Fibroblast of the aortic adventitia (primary cell): ENCODE data around the gene ADK. TPM values are rescaled to one million over a fixed set of nuclear protein-coding genes. Genes with fewer than 3 reads are reported as not detected.
A peak's percentile ranks its signal among the peaks of the same experiment; 100 is the strongest.
"Not testable (repeated sequence)": the region's sequence is repeated elsewhere in the genome, so short reads cannot be mapped to it uniquely, and the experiment has no call there.

ENCODE experiments used
- DNase-seq: peaks from one replicate; pipeline ENCODE4 v3.0.0-alpha.2; 2010; ENCODE audit warnings: low read depth
- H3K4me3 ChIP-seq: 2 replicates; pipeline ENCODE4 v1.5.1; 2011; ENCODE audit warnings: low read depth, mild to moderate bottlenecking, control low read depth, low read length, moderate library complexity
- total RNA-seq: library from RNA; depleted of rRNA; stranded (reverse); fragments of >200 nt; gene quantifications from 2 replicates; pipeline ENCODE4 v1.2.3, GENCODE V29; 2012; ENCODE audit warnings: low replicate concordance
- TF ChIP-seq, protein P1 (sequence below): IDR thresholded peaks from 2 replicates; pipeline ENCODE4 v1.5.1; 2011; ENCODE audit warnings: mild to moderate bottlenecking, low read length, control low read depth, inconsistent platforms; ENCODE audit not compliant: insufficient read depth

The ADK gene
- total RNA-seq, 1 donor, result 96.8 TPM

- TF ChIP-seq, protein P1, sequence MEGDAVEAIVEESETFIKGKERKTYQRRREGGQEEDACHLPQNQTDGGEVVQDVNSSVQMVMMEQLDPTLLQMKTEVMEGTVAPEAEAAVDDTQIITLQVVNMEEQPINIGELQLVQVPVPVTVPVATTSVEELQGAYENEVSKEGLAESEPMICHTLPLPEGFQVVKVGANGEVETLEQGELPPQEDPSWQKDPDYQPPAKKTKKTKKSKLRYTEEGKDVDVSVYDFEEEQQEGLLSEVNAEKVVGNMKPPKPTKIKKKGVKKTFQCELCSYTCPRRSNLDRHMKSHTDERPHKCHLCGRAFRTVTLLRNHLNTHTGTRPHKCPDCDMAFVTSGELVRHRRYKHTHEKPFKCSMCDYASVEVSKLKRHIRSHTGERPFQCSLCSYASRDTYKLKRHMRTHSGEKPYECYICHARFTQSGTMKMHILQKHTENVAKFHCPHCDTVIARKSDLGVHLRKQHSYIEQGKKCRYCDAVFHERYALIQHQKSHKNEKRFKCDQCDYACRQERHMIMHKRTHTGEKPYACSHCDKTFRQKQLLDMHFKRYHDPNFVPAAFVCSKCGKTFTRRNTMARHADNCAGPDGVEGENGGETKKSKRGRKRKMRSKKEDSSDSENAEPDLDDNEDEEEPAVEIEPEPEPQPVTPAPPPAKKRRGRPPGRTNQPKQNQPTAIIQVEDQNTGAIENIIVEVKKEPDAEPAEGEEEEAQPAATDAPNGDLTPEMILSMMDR, result no peak
- peak; percentile 48 for DNase-seq
- H3K4me3 ChIP-seq, result no peak overlapping the region
These were observed 288.2 kb downstream of the ADK start for GRCh38 chr10:74439213-74439612.

- no peak overlapping the region for H3K4me3 ChIP-seq
- TF ChIP-seq, protein P1, result no peak
- DNase-seq, result no peak
These were observed 294.5 kb downstream of the ADK start for GRCh38 chr10:74445493-74445892.

DNA sequence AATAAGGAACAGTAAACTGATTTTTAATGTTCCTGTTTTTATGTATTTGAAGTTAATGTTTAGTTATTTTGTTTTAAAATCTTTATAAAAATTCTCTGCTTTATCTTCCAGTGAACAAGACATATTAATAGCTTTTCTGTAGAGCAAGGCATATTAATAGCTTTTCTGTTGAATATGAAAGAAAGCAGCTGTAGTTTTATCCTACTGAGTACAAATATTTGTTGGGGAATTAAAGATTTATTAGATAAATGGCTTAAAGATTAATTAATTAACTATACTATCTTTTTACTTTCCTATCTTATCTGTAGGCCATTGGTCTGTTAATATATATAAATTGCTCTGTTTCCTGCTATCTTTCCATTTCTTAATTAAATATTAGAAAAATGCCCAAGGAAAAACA is 299.6 kb downstream of the ADK start:
- no peak overlapping the region for H3K4me3 ChIP-seq
- TF ChIP-seq, protein P1, result no peak
- no peak for DNase-seq

- DNase-seq, result no peak
- TF ChIP-seq, protein P1, result no peak
- H3K4me3 ChIP-seq, result no peak overlapping the region
These were observed 300.3 kb downstream of the ADK start for GRCh38 chr10:74451127-74451829.

DNA sequence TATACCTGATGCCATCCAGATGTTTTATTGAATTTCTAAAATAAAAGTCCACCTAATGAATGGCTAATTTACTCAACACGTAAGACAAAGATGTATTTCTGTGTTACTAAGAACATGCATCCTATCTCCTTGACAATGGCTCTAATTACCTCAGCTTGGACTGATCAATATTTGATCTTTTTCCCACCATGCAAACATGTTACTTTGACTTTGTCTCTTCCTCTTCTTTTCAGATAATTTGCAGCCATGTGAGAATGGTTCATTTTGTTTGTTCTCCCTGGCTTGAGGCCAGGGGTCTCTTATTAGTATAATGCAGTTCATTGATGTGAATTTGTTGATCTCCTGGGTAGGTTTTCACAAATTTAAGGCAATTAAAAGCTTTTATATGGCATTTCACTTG is 302.1 kb downstream of the ADK start:
- DNase-seq, result no peak
- no peak overlapping the region for H3K4me3 ChIP-seq
- TF ChIP-seq, protein P1, result no peak

DNA sequence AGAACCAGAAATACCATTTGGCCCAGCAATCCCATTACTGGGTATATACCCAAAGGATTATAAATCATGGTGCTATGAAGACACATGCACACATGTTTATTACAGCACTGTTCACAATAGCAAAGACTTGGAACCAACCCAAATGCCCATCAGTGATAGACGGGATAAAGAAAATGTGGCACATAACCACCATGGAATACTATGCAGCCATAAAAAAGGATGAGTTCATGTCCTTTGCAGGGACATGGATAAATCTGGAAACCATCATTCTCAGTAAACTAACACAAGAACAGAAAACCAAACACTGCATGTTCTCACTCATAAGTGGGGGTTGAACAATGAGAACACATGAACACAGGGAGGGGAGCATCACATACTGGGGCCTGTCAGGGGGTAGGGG is 306.5 kb downstream of the ADK start:
- not testable (repeated sequence) for H3K4me3 ChIP-seq, DNase-seq

- peak; percentile 12 for DNase-seq
- TF ChIP-seq, protein P1, result no peak
- H3K4me3 ChIP-seq, result no peak overlapping the region
These were observed 309.8 kb downstream of the ADK start for GRCh38 chr10:74460812-74461211.
